HepG2 (cell line): ENCODE results near the gene SASS6. TPM values are rescaled to one million over a fixed set of nuclear protein-coding genes. Genes with fewer than 3 reads are reported as not detected.
A peak's percentile ranks its signal among the peaks of the same experiment; 100 is the strongest.

ENCODE experiments used
- AGO1 ChIP-seq: fragments of 200-400 bp; formaldehyde crosslinking; IDR thresholded peaks from 2 replicates; pipeline ENCODE4 v1.6.1; 2017; ENCODE audit warnings: mild to moderate bottlenecking, low read depth, low read length, moderate library complexity; ENCODE audit not compliant: poor library complexity, severe bottlenecking
- ARNT2 ChIP-seq: sonication (generic); formaldehyde crosslinking; IDR thresholded peaks from 2 replicates; pipeline ENCODE4 v1.8.0; 2022; ENCODE audit warnings: mild to moderate bottlenecking, low read depth, missing genetic modification reagents, moderate library complexity
- BRD4 ChIP-seq: sonication (generic); formaldehyde crosslinking; IDR thresholded peaks from 2 replicates; pipeline ENCODE4 v1.4.0; 2020; ENCODE audit warnings: missing genetic modification reagents
- HNRNPUL1 ChIP-seq: fragments of 200-400 bp; formaldehyde crosslinking; IDR thresholded peaks from 2 replicates; pipeline ENCODE4 v1.6.1; 2017; ENCODE audit warnings: low read depth, mild to moderate bottlenecking, low read length, moderate library complexity
- JUNB ChIP-seq: sonication (generic); formaldehyde crosslinking; IDR thresholded peaks from 2 replicates; pipeline ENCODE4 v1.8.0; 2022; ENCODE audit warnings: missing genetic modification reagents, mild to moderate bottlenecking, borderline replicate concordance
- KDM6A ChIP-seq: IDR thresholded peaks from 2 replicates; pipeline ENCODE4 v1.6.1; 2016; ENCODE audit warnings: low read depth
- POGZ ChIP-seq: sonication (generic); formaldehyde crosslinking; IDR thresholded peaks from 2 replicates; pipeline ENCODE4 v1.4.0; 2020; ENCODE audit warnings: mild to moderate bottlenecking, missing genetic modification reagents
- SAFB2 ChIP-seq: sonication (generic); formaldehyde crosslinking; IDR thresholded peaks from 2 replicates; pipeline ENCODE4 v1.5.1; 2020; ENCODE audit warnings: missing genetic modification reagents, low read depth, mild to moderate bottlenecking, borderline replicate concordance
- SIN3A ChIP-seq: IDR thresholded peaks from 2 replicates; pipeline ENCODE4 v1.6.1; 2011; ENCODE audit warnings: low read depth, mild to moderate bottlenecking, control low read depth, low read length, borderline replicate concordance
- SRSF4 ChIP-seq: fragments of 200-400 bp; formaldehyde crosslinking; IDR thresholded peaks from one replicate; pipeline ENCODE4 v1.6.1; 2018; ENCODE audit warnings: mild to moderate bottlenecking, low read depth, low read length, moderate library complexity; ENCODE audit not compliant: poor library complexity, severe bottlenecking
- TEAD2 ChIP-seq: sonication (generic); formaldehyde crosslinking; IDR thresholded peaks from 2 replicates; pipeline ENCODE4 v1.9.0; 2021; ENCODE audit warnings: missing genetic modification reagents
- ZFP36L1 ChIP-seq: sonication (generic); formaldehyde crosslinking; IDR thresholded peaks from 2 replicates; pipeline ENCODE4 v1.8.0; 2022; ENCODE audit warnings: mild to moderate bottlenecking, missing genetic modification reagents, moderate library complexity
- ZFP36L2 ChIP-seq: sonication (generic); formaldehyde crosslinking; IDR thresholded peaks from 2 replicates; pipeline ENCODE4 v1.4.0; 2020; ENCODE audit warnings: missing genetic modification reagents
- ZNF20 ChIP-seq: sonication (generic); formaldehyde crosslinking; IDR thresholded peaks from 2 replicates; pipeline ENCODE4 v1.4.0; 2020; ENCODE audit warnings: mild to moderate bottlenecking, moderate library complexity, missing genetic modification reagents
- ZNF264 ChIP-seq: sonication (generic); formaldehyde crosslinking; IDR thresholded peaks from 2 replicates; pipeline ENCODE4 v1.4.0; 2020; ENCODE audit warnings: missing genetic modification reagents
- ZNF296 ChIP-seq: sonication (generic); formaldehyde crosslinking; conservative IDR thresholded peaks from 2 replicates; pipeline ENCODE4 v1.5.0; 2020; ENCODE audit warnings: mild to moderate bottlenecking, missing genetic modification reagents
- ZNF549 ChIP-seq: sonication (generic); formaldehyde crosslinking; IDR thresholded peaks from 2 replicates; pipeline ENCODE4 v1.5.0; 2020; ENCODE audit warnings: missing genetic modification reagents
- ZNF550 ChIP-seq: sonication (generic); formaldehyde crosslinking; IDR thresholded peaks from 2 replicates; pipeline ENCODE4 v1.4.0; 2020; ENCODE audit warnings: mild to moderate bottlenecking, missing genetic modification reagents, borderline replicate concordance
- ZNF614 ChIP-seq: IDR thresholded peaks from 2 replicates; pipeline ENCODE4 v1.6.1; 2018; ENCODE audit warnings: missing biosample characterization, missing genetic modification reagents, inconsistent platforms, borderline replicate concordance
- ZNF720 ChIP-seq: sonication (generic); formaldehyde crosslinking; IDR thresholded peaks from 2 replicates; pipeline ENCODE4 v1.4.0; 2020; ENCODE audit warnings: missing genetic modification reagents
- polyA plus RNA-seq, 8 experiments: library from polyadenylated mRNA; depleted of rRNA in 3 of 8; stranded (reverse) in 7 of 8; unstranded in 1 of 8; fragments of >200 nt; fragmentation: Illumina TruSeq in 4 of 8; extraction: Trizol in 4 of 8; gene quantifications; 2 replicates each; pipeline versions ENCODE4 v1.2.1 to v1.2.3, GENCODE V29; 2011 to 2016; ENCODE audit warnings: low read depth in 4 of 8, missing spikeins in 1 of 8, mixed read lengths in 1 of 8; ENCODE audit not compliant: insufficient read depth in 1 of 8
- total RNA-seq, 5 experiments: library from RNA; depleted of rRNA; stranded (reverse); fragments of >200 nt; fragmentation: Illumina TruSeq; extraction: Trizol; gene quantifications; 2 replicates each; pipeline ENCODE4 v1.2.3, GENCODE V29; 2016; ENCODE audit warnings: low read depth in 1 of 5
- TF ChIP-seq, protein P1 (sequence below): sonication (generic); formaldehyde crosslinking; IDR thresholded peaks from 2 replicates; pipeline ENCODE4 v1.4.0; 2020; ENCODE audit warnings: mild to moderate bottlenecking, missing genetic modification reagents
- TF ChIP-seq, protein P2 (sequence below): sonication (generic); formaldehyde crosslinking; IDR thresholded peaks from 2 replicates; pipeline ENCODE4 v1.4.0; 2020; ENCODE audit warnings: missing genetic modification reagents
- TF ChIP-seq, protein P3 (sequence below): sonication (generic); formaldehyde crosslinking; IDR thresholded peaks from 2 replicates; pipeline ENCODE4 v1.4.0; 2020; ENCODE audit warnings: missing genetic modification reagents, borderline replicate concordance
- TF ChIP-seq, protein P4 (sequence below): sonication (generic); formaldehyde crosslinking; IDR thresholded peaks from 2 replicates; pipeline ENCODE4 v1.4.0; 2020; ENCODE audit warnings: missing genetic modification reagents, borderline replicate concordance

The SASS6 gene
- total and polyA plus RNA-seq, 2 of the 13 experiments (the other 11 are each of a cell fraction or from before 2014, with no cell fraction given): 2.3 to 10.7 TPM

DNA sequence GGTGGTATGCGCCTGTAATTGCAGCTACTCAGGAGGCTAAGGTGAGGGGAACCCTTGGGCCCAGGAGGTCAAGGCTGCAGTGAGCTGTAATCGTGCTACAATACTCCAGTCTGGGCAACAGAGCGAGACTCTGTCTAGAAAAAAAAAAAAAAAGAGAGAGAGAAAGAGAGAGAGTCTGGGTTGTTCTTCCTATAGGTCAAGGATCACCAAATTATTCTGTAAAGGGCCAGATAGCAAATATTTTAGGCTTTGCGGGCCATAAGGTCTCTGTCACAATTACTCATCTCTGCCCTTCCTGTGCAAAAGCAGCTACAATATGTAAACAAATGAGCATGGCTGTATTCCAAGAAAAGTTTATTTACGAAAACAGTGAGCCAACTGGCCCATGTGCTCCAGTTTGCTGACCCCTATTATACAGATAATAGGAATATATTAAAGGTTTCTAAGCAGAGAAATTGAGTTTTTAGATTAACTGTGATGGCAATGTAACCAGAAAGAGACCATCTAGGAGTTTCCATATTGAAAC, 2.1 kb downstream of the SASS6 start (continued):
- TF ChIP-seq, protein P1, sequence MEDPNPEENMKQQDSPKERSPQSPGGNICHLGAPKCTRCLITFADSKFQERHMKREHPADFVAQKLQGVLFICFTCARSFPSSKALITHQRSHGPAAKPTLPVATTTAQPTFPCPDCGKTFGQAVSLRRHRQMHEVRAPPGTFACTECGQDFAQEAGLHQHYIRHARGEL: no peak
- TF ChIP-seq, protein P2, sequence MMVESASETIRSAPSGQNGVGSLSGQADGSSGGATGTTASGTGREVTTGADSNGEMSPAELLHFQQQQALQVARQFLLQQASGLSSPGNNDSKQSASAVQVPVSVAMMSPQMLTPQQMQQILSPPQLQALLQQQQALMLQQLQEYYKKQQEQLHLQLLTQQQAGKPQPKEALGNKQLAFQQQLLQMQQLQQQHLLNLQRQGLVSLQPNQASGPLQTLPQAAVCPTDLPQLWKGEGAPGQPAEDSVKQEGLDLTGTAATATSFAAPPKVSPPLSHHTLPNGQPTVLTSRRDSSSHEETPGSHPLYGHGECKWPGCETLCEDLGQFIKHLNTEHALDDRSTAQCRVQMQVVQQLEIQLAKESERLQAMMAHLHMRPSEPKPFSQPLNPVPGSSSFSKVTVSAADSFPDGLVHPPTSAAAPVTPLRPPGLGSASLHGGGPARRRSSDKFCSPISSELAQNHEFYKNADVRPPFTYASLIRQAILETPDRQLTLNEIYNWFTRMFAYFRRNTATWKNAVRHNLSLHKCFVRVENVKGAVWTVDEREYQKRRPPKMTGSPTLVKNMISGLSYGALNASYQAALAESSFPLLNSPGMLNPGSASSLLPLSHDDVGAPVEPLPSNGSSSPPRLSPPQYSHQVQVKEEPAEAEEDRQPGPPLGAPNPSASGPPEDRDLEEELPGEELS: peak; percentile 79
- TF ChIP-seq, protein P3, sequence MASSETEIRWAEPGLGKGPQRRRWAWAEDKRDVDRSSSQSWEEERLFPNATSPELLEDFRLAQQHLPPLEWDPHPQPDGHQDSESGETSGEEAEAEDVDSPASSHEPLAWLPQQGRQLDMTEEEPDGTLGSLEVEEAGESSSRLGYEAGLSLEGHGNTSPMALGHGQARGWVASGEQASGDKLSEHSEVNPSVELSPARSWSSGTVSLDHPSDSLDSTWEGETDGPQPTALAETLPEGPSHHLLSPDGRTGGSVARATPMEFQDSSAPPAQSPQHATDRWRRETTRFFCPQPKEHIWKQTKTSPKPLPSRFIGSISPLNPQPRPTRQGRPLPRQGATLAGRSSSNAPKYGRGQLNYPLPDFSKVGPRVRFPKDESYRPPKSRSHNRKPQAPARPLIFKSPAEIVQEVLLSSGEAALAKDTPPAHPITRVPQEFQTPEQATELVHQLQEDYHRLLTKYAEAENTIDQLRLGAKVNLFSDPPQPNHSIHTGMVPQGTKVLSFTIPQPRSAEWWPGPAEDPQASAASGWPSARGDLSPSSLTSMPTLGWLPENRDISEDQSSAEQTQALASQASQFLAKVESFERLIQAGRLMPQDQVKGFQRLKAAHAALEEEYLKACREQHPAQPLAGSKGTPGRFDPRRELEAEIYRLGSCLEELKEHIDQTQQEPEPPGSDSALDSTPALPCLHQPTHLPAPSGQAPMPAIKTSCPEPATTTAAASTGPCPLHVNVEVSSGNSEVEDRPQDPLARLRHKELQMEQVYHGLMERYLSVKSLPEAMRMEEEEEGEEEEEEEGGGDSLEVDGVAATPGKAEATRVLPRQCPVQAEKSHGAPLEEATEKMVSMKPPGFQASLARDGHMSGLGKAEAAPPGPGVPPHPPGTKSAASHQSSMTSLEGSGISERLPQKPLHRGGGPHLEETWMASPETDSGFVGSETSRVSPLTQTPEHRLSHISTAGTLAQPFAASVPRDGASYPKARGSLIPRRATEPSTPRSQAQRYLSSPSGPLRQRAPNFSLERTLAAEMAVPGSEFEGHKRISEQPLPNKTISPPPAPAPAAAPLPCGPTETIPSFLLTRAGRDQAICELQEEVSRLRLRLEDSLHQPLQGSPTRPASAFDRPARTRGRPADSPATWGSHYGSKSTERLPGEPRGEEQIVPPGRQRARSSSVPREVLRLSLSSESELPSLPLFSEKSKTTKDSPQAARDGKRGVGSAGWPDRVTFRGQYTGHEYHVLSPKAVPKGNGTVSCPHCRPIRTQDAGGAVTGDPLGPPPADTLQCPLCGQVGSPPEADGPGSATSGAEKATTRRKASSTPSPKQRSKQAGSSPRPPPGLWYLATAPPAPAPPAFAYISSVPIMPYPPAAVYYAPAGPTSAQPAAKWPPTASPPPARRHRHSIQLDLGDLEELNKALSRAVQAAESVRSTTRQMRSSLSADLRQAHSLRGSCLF: no peak
- no peak for TF ChIP-seq ZNF549
- no peak; the same call in 1 of the 2 replicates for TF ChIP-seq SIN3A
- no peak for TF ChIP-seq SRSF4
- TF ChIP-seq ZNF550: no peak
- no peak for TF ChIP-seq ZNF614 (CRISPR knock-in tag)
- TF ChIP-seq SAFB2 (CRISPR knock-in tag): no peak
- TF ChIP-seq ZFP36L2 (CRISPR knock-in tag): no peak
- no peak for TF ChIP-seq ZNF20 (CRISPR knock-in tag)
- no peak for TF ChIP-seq AGO1
- TF ChIP-seq ARNT2 (CRISPR knock-in tag): no peak
- no peak for TF ChIP-seq ZNF720
- no peak for TF ChIP-seq KDM6A (CRISPR knock-in tag)
- TF ChIP-seq ZNF264 (CRISPR knock-in tag): no peak
- TF ChIP-seq, protein P4, sequence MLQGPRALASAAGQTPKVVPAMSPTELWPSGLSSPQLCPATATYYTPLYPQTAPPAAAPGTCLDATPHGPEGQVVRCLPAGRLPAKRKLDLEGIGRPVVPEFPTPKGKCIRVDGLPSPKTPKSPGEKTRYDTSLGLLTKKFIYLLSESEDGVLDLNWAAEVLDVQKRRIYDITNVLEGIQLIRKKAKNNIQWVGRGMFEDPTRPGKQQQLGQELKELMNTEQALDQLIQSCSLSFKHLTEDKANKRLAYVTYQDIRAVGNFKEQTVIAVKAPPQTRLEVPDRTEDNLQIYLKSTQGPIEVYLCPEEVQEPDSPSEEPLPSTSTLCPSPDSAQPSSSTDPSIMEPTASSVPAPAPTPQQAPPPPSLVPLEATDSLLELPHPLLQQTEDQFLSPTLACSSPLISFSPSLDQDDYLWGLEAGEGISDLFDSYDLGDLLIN (CRISPR knock-in tag): no peak
- TF ChIP-seq TEAD2 (CRISPR knock-in tag): no peak
- no peak for TF ChIP-seq BRD4 (CRISPR knock-in tag)
- TF ChIP-seq POGZ (CRISPR knock-in tag): no peak
- no peak for TF ChIP-seq ZFP36L1 (CRISPR knock-in tag)
- TF ChIP-seq ZNF296 (CRISPR knock-in tag): no peak
- TF ChIP-seq HNRNPUL1: no peak
- TF ChIP-seq JUNB (CRISPR knock-in tag): no peak
